SHP77 (cell line): Measurements from ENCODE around the gene CYP26A1.

Experiments used
- DNase-seq, 2 experiments: peaks; one replicate each; lab custom pipeline; 2025; lab: John Stamatoyannopoulos, UW

The CYP26A1 gene

DNA sequence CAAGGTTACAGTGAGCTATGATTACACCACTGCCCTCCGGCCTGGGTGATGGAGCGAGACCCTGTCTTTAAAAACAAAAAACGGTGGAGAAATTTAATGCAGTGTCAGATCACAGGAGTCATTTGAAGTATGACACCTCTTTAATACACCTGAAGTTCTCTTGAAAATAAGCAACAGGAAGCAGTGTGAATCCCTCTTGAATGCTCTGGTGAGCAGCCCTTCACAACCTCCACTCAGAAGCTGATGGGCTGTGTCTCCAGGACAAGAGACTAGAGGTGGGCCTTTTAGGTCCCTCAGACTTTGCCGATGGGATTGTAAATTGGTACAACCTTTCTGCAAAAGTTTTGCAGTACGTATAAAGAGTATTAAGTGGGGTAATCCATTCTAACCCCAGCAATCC, 50.1 kb downstream of the CYP26A1 start:
- DNase-seq: no peak

- DNase-seq: no peak
Observed at GRCh38 chr10:93124580-93125318, 51.1 kb downstream of the CYP26A1 start.

- DNase-seq: no peak
Observed at GRCh38 chr10:93125966-93126365, 52.3 kb downstream of the CYP26A1 start.

GRCh38 chr10:93126483-93127052, 52.9 kb downstream of the CYP26A1 start:
- no peak for DNase-seq
